Erythroblast (primary cell): ENCODE results near the gene ATAD3B.

Experiments used
- GATA1 ChIP-seq: IDR thresholded peaks from 2 replicates; pipeline ENCODE4 v1.6.1; 2011; ENCODE audit warnings: low read depth, mild to moderate bottlenecking, control low read depth, low read length, moderate library complexity
- POLR2A ChIP-seq: IDR thresholded peaks from 2 replicates; pipeline ENCODE4 v1.6.1; 2011; ENCODE audit warnings: mild to moderate bottlenecking, low read length

GRCh38 chr1:1433804-1434130 lies 37.8 kb upstream of the ATAD3B start:
- TF ChIP-seq POLR2A (no peak), GATA1 (no peak)
